NCI-H1105 (cell line): Measurements from ENCODE around the gene LRP1B.

Experiments
- DNase-seq: peaks from one replicate; lab custom pipeline; 2025; lab: John Stamatoyannopoulos, UW

LRP1B gene

GRCh38 chr2:140256080-140256479 is 1874.7 kb downstream of the LRP1B start:
- DNase-seq = no peak

- DNase-seq = no peak
Measured at GRCh38 chr2:140249821-140250220, 1881.0 kb downstream of the LRP1B start.

GRCh38 chr2:140248623-140249022 is 1882.2 kb downstream of the LRP1B start:
- no peak for DNase-seq

GRCh38 chr2:140247451-140248195 is 1883.2 kb downstream of the LRP1B start:
- DNase-seq = no peak

- DNase-seq = no peak
Measured at GRCh38 chr2:140246957-140247356, 1883.9 kb downstream of the LRP1B start.

- no peak for DNase-seq
Measured at GRCh38 chr2:140246058-140246457, 1884.8 kb downstream of the LRP1B start.

GRCh38 chr2:140242889-140243288 is 1887.9 kb downstream of the LRP1B start:
- DNase-seq = no peak

GRCh38 chr2:140234116-140234515 is 1896.7 kb downstream of the LRP1B start:
- DNase-seq = no peak

- no peak for DNase-seq
Measured at GRCh38 chr2:140210963-140211362, 1919.9 kb downstream of the LRP1B start.

GRCh38 chr2:140205093-140205492 is 1925.7 kb downstream of the LRP1B start:
- DNase-seq = no peak

GRCh38 chr2:140203347-140203746 is 1927.5 kb downstream of the LRP1B start:
- no peak for DNase-seq

- DNase-seq = no peak
Measured at GRCh38 chr2:140201572-140201971, 1929.2 kb downstream of the LRP1B start.

- DNase-seq = no peak
Measured at GRCh38 chr2:140200764-140201163, 1930.1 kb downstream of the LRP1B start.

- no peak for DNase-seq
Measured at GRCh38 chr2:140200307-140200706, 1930.5 kb downstream of the LRP1B start.

GRCh38 chr2:140199312-140199711 is 1931.5 kb downstream of the LRP1B start:
- no peak for DNase-seq

- DNase-seq = no peak
Measured at GRCh38 chr2:140187086-140187485, 1943.7 kb downstream of the LRP1B start.

- no peak for DNase-seq
Measured at GRCh38 chr2:140186313-140186712, 1944.5 kb downstream of the LRP1B start.

GRCh38 chr2:140185076-140185475 is 1945.7 kb downstream of the LRP1B start:
- DNase-seq = no peak

- DNase-seq = no peak
Measured at GRCh38 chr2:140183056-140183765, 1947.6 kb downstream of the LRP1B start.
